Measurements from ENCODE around the gene ATP5IF1. TPM values are rescaled to one million over a fixed set of nuclear protein-coding genes. Genes with fewer than 3 reads are reported as not detected.

ATP5IF1 gene
- total and polyA plus RNA-seq, 9 of the 15 experiments (the other 6 are each of a cell fraction or from before 2014, with no cell fraction given) = 292 to 1,422 (median 388) TPM

GRCh38 chr1:28233264-28233606 is 2.7 kb upstream of the ATP5IF1 start (continued):
- TF ChIP-seq SFPQ (IDR thresholded peaks at IDR 0.05; ENCODE audit: low read depth, low read length) (no peak), ZNF707 (CRISPR knock-in tag; conservative IDR thresholded peaks at IDR 0.05) (no peak), TGIF2 (CRISPR knock-in tag; IDR thresholded peaks at IDR 0.05) (no peak), HNRNPUL1 (IDR thresholded peaks at IDR 0.05; ENCODE audit: low read length) (no peak), ETS1 (conservative IDR thresholded peaks at IDR 0.05; ENCODE audit: control insufficient read depth, low read depth, low read length) (no peak), BCOR (IDR thresholded peaks at IDR 0.05) (peak; percentile 86), RB1 (IDR thresholded peaks at IDR 0.05; ENCODE audit: low read depth) (no peak), ZNF511 (CRISPR knock-in tag; IDR thresholded peaks at IDR 0.05) (no peak), XRCC5 (IDR thresholded peaks at IDR 0.05; ENCODE audit: low read depth, low read length) (no peak), HDAC1 (IDR thresholded peaks at IDR 0.05) (no peak), FOXA1 (IDR thresholded peaks at IDR 0.05; ENCODE audit: borderline replicate concordance) (no peak), JUNB (CRISPR knock-in tag; conservative IDR thresholded peaks at IDR 0.05) (no peak), L3MBTL2 (IDR thresholded peaks at IDR 0.05) (no peak), RCOR1 (IDR thresholded peaks at IDR 0.05; ENCODE audit: borderline replicate concordance in 1 of 2, low read depth in 2 of 2, low read length in 2 of 2) (peak in 1 of 2 experiments; percentile 13; a peak in 1 of 4 replicates), MXI1 (IDR thresholded peaks at IDR 0.05; ENCODE audit: low read depth, low read length) (no peak), MECOM (CRISPR knock-in tag; IDR thresholded peaks at IDR 0.05) (no peak), MLX (CRISPR knock-in tag; conservative IDR thresholded peaks at IDR 0.05) (no peak), SMAD3 (CRISPR knock-in tag; conservative IDR thresholded peaks at IDR 0.05) (no peak), YY1 (IDR thresholded peaks at IDR 0.05; ENCODE audit: borderline replicate concordance in 1 of 3, control insufficient read depth in 1 of 3, extremely low read depth in 1 of 3, insufficient read depth in 3 of 3, insufficient read length in 1 of 3, insufficient replicate concordance in 2 of 3, low read depth in 1 of 3, low read length in 2 of 3) (no peak), DPF2 (IDR thresholded peaks at IDR 0.05) (no peak), IFI16 (CRISPR knock-in tag; IDR thresholded peaks at IDR 0.05) (no peak), ZBTB43 (CRISPR knock-in tag; IDR thresholded peaks at IDR 0.05) (no peak), TSC22D4 (tag; IDR thresholded peaks at IDR 0.05) (no peak), POLR2B (IDR thresholded peaks at IDR 0.05; ENCODE audit: low read depth, partially characterized antibody) (no peak), HNRNPH1 (optimal IDR thresholded peaks at IDR 0.05; ENCODE audit: low read depth, low read length) (no peak)

Data from K562 (cell line).